Panc1 (cell line): Measurements from ENCODE around the gene OPN1SW. TPM values are rescaled to one million over a fixed set of nuclear protein-coding genes. Genes with fewer than 3 reads are reported as not detected.

Experiments used
- ATAC-seq: fragments of 200-7000 bp; cut with Tn5 transposase; 2 replicates; pipeline ENCODE4 v1.9.1; 2020; ENCODE audit warnings: mild to moderate bottlenecking, moderate library complexity
- BruUV-seq: library from RNA; stranded (reverse); fragments of 400-500 nt; replicated peaks from 2 replicates; lab custom pipeline; 2021; lab: Mats Ljungman, UMichigan
- CTCF ChIA-PET: fragments of 300-600 bp; sonication (Branson Sonifier 250); formaldehyde crosslinking; loops from one replicate; lab custom pipeline; 2022; ENCODE audit warnings: antibody characterized with exemption; lab: Charles Lee
- POLR2A ChIA-PET: fragments of 300-600 bp; sonication (Branson Sonifier 250); formaldehyde crosslinking; loops from one replicate; lab custom pipeline; 2022; ENCODE audit warnings: antibody characterized with exemption; lab: Charles Lee
- DNase-seq: peaks from one replicate; pipeline ENCODE4 v3.0.0-alpha.2; 2010; ENCODE audit warnings: low read depth, low spot score
- H3K27ac ChIP-seq: 2 replicates; pipeline ENCODE4 v1.5.1; 2011; ENCODE audit warnings: mild to moderate bottlenecking, low read length, inconsistent platforms
- H3K27me3 ChIP-seq: fragments of 200-500 bp; sonication (Bioruptor generic); 2 replicates; pipeline ENCODE4 v1.6.0; 2014; ENCODE audit warnings: low read length, inconsistent platforms; ENCODE audit not compliant: control insufficient read depth, insufficient read depth
- H3K36me3 ChIP-seq: fragments of 200-500 bp; sonication (Bioruptor generic); 2 replicates; pipeline ENCODE4 v1.5.1; 2014; ENCODE audit warnings: inconsistent platforms, mild to moderate bottlenecking, low read length, moderate library complexity; ENCODE audit not compliant: control insufficient read depth, insufficient read depth
- H3K4me1 ChIP-seq: 2 replicates; pipeline ENCODE4 v1.5.1; 2011; ENCODE audit warnings: inconsistent platforms, mild to moderate bottlenecking, low read length, moderate library complexity; ENCODE audit not compliant: control insufficient read depth, insufficient read depth
- H3K4me3 ChIP-seq, 2 experiments: 2 replicates each; pipeline ENCODE4 v1.5.1; 2011 to 2012; ENCODE audit warnings: low read depth in 2 of 2, low read length in 2 of 2, mild to moderate bottlenecking in 2 of 2, inconsistent platforms in 1 of 2, moderate library complexity in 1 of 2
- H3K9me3 ChIP-seq: fragments of 200-500 bp; sonication (Bioruptor generic); 2 replicates; pipeline ENCODE4 v1.5.1; 2014; ENCODE audit warnings: low read depth, mild to moderate bottlenecking, inconsistent platforms, low read length, moderate library complexity; ENCODE audit not compliant: control insufficient read depth, insufficient read depth
- POLR2AphosphoS5 ChIP-seq: IDR thresholded peaks from 2 replicates; pipeline ENCODE4 v1.6.1; 2012; ENCODE audit warnings: mild to moderate bottlenecking, low read depth, low read length, moderate library complexity
- REST ChIP-seq, 2 experiments: IDR thresholded peaks; 2 replicates each; pipeline ENCODE4 v1.6.1; 2011 to 2012; ENCODE audit warnings: low read depth in 2 of 2, control low read depth in 1 of 2, low read length in 1 of 2, mild to moderate bottlenecking in 1 of 2, moderate library complexity in 1 of 2; ENCODE audit not compliant: insufficient read depth in 1 of 2
- SIN3A ChIP-seq: IDR thresholded peaks from 2 replicates; pipeline ENCODE4 v1.6.1; 2012; ENCODE audit warnings: low read depth, mild to moderate bottlenecking, low read length, moderate library complexity, borderline replicate concordance; ENCODE audit not compliant: insufficient read depth
- TCF7L2 ChIP-seq: IDR thresholded peaks from 2 replicates; pipeline ENCODE4 v1.6.1; 2011; ENCODE audit warnings: mild to moderate bottlenecking, low read depth, low read length, inconsistent platforms
- in situ Hi-C: cut with HindIII; loops from 2 replicates; pipeline ENCODE4 v1.10.0; 2016; ENCODE audit warnings: low sequenced_read_pairs, low pct_unique_long_range_greater_than_20kb
- intact Hi-C: fragments of 100-400 bp; cut with micrococcal nuclease; formaldehyde crosslinking; loops from one replicate; pipeline ENCODE4 v1.10.0; 2022; ENCODE audit not compliant: unreplicated experiment
- total RNA-seq: library from RNA; stranded (reverse); gene quantifications from one replicate; pipeline ENCODE4 v1.2.1, GENCODE V29; 2021; ENCODE audit not compliant: unreplicated experiment
- TF ChIP-seq, protein P1 (sequence below): fragments of 450-650 bp; IDR thresholded peaks from 2 replicates; pipeline ENCODE4 v1.5.1; 2017; ENCODE audit warnings: mild to moderate bottlenecking

OPN1SW gene
- total RNA-seq, 1 experiment from 2014 or later: not detected

- H3K36me3 ChIP-seq: peaks cover 21% of the 10 kb centered on the region
Observed at GRCh38 chr7:128745706-128746105, 29.9 kb downstream of the OPN1SW start.

DNA sequence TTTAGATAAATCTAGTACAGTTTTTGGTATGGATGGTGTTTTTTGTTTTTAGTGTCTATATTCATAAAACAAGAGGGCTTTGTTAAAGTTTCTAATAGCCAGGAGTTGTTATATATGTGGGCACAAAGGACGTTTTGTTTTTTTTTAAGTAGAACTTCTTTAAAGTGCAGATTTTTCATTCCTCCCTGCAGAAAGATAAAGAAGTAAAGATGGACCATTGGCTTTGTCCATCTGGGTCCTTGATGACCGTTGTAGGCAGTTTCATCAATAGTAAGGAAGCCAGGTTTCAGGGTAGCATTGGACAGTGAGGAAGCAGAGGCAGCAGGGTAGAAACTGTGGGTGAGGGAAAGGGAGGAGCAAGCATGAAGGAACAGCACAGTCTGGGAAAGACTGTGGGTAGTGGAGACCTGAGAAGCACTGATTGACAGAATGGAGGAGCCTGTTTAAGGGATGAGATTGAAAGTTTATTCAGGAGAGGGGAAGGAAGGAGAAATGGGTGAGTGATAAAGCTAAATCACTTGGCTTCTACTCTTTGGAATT is 31.2 kb downstream of the OPN1SW start:
- no peaks in the 10 kb centered on the region for H3K9me3 ChIP-seq
- peaks cover 19% of the 10 kb centered on the region for H3K36me3 ChIP-seq
- H3K27ac ChIP-seq: no peak overlapping the region
- DNase-seq: no peak
- no peak for ATAC-seq
- no peaks in the 10 kb centered on the region for H3K27me3 ChIP-seq
- TF ChIP-seq TCF7L2: no peak
- no peak for TF ChIP-seq REST (IDR thresholded peaks at IDR 0.05; ENCODE audit: insufficient read depth in 1 of 2, low read depth in 2 of 2, low read length in 1 of 2)
- no peak for TF ChIP-seq SIN3A
- TF ChIP-seq, protein P1, sequence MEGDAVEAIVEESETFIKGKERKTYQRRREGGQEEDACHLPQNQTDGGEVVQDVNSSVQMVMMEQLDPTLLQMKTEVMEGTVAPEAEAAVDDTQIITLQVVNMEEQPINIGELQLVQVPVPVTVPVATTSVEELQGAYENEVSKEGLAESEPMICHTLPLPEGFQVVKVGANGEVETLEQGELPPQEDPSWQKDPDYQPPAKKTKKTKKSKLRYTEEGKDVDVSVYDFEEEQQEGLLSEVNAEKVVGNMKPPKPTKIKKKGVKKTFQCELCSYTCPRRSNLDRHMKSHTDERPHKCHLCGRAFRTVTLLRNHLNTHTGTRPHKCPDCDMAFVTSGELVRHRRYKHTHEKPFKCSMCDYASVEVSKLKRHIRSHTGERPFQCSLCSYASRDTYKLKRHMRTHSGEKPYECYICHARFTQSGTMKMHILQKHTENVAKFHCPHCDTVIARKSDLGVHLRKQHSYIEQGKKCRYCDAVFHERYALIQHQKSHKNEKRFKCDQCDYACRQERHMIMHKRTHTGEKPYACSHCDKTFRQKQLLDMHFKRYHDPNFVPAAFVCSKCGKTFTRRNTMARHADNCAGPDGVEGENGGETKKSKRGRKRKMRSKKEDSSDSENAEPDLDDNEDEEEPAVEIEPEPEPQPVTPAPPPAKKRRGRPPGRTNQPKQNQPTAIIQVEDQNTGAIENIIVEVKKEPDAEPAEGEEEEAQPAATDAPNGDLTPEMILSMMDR: no peak
- no peak for TF ChIP-seq POLR2AphosphoS5
- in situ Hi-C loops (no loop called here), intact Hi-C loops (no loop called here)
- BruUV-seq: no TSS peak
- ChIA-PET CTCF (no interaction called here), POLR2A (no interaction called here)
- H3K4me3 ChIP-seq: no peak overlapping the region
- peaks cover 22% of the 10 kb centered on the region for H3K4me1 ChIP-seq

More at GRCh38 chr7:128745706-128746105, 29.9 kb downstream of the OPN1SW start:
- intact Hi-C loops (no loop called here), in situ Hi-C loops (no loop called here)
- no TSS peak for BruUV-seq
- no peaks in the 10 kb centered on the region for H3K27me3 ChIP-seq
- POLR2A ChIA-PET: no interaction called here
- TF ChIP-seq TCF7L2 (no peak), REST (IDR thresholded peaks at IDR 0.05; ENCODE audit: insufficient read depth in 1 of 2, low read depth in 2 of 2, low read length in 1 of 2) (no peak), SIN3A (no peak), POLR2AphosphoS5 (no peak)
- TF ChIP-seq, protein P1: no peak
- DNase-seq: no peak
- no peaks in the 10 kb centered on the region for H3K9me3 ChIP-seq
- CTCF ChIA-PET: no interaction called here
- H3K27ac ChIP-seq: no peak overlapping the region
- no peak overlapping the region for H3K4me3 ChIP-seq
- no peak for ATAC-seq
- H3K4me1 ChIP-seq: peaks cover 17% of the 10 kb centered on the region
